GM12873 (cell line): Measurements from ENCODE around the gene PRAMEF1.

Experiments used
- TF ChIP-seq, protein P1 (sequence below): IDR thresholded peaks from 2 replicates; pipeline ENCODE4 v1.5.1; 2012; ENCODE audit warnings: low read depth, mild to moderate bottlenecking, moderate library complexity, low read length, control low read depth; ENCODE audit not compliant: insufficient read depth; ENCODE audit errors: missing control alignments

Gene PRAMEF1

DNA sequence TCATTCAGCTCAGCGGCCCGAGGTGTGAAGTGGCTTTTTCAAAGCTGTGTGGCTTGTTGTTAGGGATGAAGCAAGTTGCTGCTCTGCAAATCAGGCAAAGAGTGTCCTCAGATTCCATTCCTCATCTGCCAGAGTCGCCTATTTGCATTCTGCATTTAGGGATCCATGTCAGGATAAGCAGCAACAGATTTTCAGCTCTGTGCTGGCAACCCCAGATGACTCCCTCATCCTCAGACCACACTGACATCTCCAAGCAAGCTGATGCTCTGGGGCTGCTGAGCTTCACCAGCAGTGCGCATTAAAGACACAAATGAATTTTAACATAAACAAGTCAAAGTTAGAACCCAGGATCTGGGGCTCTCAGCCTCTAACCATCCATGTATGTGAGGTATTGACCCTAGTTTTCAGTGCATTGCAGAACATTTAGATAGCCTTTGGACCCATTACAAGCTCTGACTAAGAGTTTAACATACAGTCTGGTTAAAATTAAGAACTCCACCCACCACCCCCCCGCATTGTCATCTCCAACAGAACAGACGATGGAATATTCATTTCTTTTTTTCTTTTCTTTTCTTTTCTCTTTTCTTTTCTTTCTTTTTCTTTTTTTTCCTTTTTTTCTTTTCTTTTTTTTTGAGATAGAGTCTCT lies 34.3 kb upstream of the PRAMEF1 start:
- TF ChIP-seq, protein P1, sequence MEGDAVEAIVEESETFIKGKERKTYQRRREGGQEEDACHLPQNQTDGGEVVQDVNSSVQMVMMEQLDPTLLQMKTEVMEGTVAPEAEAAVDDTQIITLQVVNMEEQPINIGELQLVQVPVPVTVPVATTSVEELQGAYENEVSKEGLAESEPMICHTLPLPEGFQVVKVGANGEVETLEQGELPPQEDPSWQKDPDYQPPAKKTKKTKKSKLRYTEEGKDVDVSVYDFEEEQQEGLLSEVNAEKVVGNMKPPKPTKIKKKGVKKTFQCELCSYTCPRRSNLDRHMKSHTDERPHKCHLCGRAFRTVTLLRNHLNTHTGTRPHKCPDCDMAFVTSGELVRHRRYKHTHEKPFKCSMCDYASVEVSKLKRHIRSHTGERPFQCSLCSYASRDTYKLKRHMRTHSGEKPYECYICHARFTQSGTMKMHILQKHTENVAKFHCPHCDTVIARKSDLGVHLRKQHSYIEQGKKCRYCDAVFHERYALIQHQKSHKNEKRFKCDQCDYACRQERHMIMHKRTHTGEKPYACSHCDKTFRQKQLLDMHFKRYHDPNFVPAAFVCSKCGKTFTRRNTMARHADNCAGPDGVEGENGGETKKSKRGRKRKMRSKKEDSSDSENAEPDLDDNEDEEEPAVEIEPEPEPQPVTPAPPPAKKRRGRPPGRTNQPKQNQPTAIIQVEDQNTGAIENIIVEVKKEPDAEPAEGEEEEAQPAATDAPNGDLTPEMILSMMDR: no peak

DNA sequence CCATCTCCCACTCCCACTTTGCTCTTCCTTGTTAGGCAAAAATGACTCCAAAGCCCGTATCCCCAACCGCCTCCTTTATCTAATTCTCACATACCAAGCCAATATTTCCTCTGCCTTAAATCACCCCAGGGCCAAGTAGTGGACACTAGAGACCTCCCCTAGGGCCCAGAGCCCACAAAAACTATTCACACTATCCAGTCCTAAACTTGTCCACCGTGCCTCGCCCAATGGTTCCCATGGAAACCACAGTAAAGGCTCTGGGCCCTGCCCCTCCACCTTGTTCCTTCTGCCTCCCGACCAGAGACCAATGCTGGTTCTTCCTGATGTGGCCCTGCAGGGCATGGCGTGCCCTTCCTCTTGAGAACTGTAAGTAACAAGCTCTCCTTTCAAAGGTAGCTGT lies 33.4 kb upstream of the PRAMEF1 start:
- TF ChIP-seq, protein P1: no peak

DNA sequence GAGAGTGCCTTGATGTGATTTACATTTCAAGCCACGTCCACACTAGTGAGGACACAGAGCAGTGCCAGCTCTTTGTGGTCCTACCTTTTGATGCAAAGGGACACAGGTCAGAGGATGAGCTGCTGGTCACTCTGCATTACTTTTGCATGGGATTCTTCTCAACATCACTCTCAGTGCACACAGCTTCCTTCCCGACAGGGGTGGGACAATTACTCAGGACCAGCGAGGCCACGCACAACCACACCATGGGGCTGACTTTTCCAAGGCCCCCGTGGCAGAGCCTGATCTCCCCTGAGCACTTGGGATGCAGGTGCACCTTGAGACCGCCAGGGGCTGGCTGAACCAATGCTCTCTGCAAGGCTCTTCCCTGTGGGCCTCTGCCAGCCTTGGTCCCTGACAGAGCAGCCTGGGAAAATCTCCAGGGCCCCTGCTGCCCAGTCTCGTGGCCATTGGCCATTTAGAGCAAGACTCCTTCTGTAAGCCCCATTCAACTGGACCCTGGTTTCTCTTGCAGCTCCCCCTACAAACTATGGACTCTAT lies 30.9 kb upstream of the PRAMEF1 start:
- TF ChIP-seq, protein P1: peak; percentile 57

DNA sequence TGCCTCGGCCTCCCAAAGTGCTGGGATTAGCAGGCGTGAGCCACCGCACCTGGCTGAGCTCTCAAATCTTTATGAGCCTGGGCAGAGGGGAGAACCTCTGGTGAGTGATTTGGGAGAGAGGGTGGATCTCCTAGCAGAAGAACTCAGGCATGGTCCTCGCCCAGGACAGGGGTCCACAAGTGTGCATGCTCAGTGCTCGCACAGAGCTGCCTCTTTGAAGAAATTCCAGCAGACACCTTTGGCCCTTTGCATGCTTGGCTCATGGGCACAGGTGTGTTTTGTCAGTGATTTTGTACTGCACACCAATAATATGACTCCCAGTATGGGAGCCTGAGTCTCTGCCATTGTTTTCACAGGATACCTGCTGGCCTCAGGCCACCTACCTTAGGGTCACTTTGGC lies 29.4 kb upstream of the PRAMEF1 start:
- TF ChIP-seq, protein P1: no peak

DNA sequence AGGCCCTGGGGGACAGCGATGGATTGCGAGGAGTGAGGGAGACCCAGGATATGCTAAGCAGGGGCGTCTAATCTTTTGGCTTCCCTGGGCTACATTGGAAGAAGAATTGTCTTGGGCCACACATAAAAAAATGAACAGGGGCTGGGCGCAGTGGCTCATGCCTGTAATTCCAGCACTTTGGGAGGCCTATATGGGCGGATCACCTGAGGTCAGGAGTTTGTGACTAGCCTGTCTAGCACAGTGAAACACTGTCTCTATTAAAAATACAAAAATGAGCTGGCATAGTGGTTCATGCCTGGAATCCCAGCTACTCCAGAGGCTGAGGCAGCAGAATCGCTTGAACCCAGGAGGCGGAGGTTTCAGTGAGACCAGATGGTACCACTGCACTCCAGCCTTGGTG lies 28.4 kb upstream of the PRAMEF1 start:
- TF ChIP-seq, protein P1: no peak

DNA sequence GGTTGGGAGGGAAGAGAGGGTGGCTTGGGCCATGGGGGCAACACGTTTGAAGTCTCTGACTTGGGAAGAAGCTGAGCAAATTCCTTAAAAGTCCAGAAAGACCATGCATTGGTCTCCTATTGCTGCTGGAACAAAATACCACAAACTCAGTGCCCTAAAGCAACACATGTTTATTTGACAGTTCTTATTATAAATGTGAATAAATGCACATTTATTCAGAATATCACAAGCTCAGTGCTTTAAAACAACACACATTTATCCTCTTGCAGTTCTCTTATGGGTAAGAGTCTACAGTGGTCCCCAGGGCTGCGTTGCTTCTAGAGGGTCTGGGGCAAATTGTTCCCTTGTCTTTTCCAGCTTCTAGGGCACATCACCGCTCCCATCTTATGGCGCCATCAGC lies 27.7 kb upstream of the PRAMEF1 start:
- TF ChIP-seq, protein P1: no peak

DNA sequence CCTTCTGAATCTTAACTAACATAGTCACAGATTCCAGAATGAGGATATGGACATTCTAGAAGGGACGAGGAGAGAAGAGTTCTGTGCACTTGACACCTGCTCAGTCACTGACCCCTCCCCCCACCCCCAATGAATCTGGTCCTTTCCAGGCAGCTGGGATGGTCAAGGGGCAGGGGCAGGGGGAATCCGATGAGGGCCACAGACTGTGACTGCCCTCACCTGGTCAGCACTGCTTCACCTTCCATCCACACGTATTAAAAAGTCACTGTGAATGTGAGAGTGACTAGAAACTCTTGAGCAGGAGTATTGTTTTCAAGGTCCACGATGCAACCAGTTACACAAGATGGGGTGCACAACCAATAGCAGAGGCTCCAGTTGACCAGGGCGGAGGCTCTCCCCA lies 27.2 kb upstream of the PRAMEF1 start:
- TF ChIP-seq, protein P1: no peak

DNA sequence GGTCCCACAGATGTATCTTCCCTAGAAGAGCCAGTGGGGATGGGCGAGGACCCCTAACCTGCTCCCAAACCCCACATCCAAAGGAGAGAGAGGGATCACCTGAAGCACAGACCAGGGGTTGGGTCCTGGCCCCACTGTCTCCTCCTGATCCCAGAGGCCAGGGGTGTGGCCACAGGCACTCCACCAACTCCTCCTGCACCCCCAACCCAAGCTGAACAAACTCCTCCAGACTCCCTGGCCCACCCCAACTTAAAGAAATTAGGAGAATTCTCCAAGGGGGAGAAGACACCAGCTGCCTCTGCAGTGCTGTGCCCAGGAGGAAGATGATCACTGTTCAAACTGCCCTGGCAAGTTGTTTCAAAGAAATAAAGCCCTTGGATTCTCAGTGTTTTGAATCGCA lies 22.2 kb upstream of the PRAMEF1 start:
- TF ChIP-seq, protein P1: no peak
